Epidermal melanocyte (primary cell): ENCODE measurements around the gene KLC1.

Experiments used
- DNase-seq: peaks from one replicate; pipeline ENCODE4 v3.0.0; 2011; ENCODE audit warnings: low spot score; ENCODE audit not compliant: insufficient read length

The KLC1 gene

DNA sequence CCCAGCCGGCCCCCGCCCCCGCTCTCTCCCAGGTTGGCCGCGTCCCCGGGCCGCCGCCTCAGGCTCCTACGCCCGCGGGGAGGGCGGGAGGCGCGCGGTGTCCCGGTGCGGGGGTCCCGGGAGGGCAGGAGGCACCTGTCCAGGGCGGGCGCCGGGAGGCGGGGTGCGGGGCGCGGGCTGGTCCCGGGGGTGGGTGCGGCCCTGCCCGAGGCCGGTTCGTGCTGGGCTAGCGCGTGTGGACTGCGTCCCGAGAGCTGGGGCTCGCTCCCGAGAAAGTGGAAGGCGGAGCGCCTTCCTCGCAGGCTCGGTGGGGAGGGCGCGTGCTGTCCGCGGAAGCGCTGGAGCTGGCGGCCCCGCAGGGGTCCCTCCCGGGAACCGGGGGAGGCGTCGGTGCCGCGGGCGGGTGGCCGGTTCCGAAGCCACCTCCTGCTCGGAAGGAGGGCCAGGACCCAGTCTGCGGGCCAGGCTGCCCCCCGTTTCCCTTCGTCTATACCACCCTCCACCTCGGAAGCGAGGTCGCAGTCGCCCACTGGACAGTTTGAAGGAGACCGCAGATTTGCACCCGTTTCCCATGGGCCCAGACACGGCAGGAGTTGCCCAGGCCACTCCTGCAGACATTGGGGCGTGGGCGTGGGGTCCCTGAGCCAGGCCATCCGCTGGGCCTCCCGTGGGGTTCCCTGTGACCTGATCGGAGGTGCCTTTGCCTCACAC is 87.2 kb downstream of the KLC1 start:
- peak; percentile 56 for DNase-seq

- no peak for DNase-seq
These were observed 87.9 kb downstream of the KLC1 start for GRCh38 chr14:103716899-103717411.

- DNase-seq, result no peak
These were observed 89.6 kb downstream of the KLC1 start for GRCh38 chr14:103718572-103718971.

DNA sequence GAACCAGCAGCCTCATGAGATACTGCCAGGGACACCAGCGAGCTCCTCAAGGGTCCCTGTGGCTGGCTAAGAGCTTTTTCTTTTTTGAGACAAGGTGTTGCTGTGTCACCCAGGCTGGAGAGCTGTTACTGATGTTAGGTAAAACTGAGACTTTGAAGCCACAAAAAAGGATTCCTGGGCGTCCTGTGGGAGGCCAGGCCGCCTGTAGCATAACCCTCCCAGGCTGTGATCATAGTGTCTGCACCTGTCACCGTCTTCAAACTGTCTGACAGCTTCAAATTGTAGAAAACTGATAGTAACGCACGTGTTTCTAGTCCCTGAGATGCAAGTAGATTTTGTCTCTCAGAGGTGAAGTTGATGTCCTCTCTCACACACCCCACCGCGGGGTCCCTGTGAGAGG is 90.7 kb downstream of the KLC1 start:
- no peak for DNase-seq

- DNase-seq, result no peak
These were observed 92.5 kb downstream of the KLC1 start for GRCh38 chr14:103721334-103722120.

- DNase-seq, result no peak
These were observed 94.7 kb downstream of the KLC1 start for GRCh38 chr14:103723748-103724081.

GRCh38 chr14:103724116-103724515 is 95.1 kb downstream of the KLC1 start:
- DNase-seq, result no peak

- DNase-seq, result no peak
These were observed 96.1 kb downstream of the KLC1 start for GRCh38 chr14:103725001-103725682.

DNA sequence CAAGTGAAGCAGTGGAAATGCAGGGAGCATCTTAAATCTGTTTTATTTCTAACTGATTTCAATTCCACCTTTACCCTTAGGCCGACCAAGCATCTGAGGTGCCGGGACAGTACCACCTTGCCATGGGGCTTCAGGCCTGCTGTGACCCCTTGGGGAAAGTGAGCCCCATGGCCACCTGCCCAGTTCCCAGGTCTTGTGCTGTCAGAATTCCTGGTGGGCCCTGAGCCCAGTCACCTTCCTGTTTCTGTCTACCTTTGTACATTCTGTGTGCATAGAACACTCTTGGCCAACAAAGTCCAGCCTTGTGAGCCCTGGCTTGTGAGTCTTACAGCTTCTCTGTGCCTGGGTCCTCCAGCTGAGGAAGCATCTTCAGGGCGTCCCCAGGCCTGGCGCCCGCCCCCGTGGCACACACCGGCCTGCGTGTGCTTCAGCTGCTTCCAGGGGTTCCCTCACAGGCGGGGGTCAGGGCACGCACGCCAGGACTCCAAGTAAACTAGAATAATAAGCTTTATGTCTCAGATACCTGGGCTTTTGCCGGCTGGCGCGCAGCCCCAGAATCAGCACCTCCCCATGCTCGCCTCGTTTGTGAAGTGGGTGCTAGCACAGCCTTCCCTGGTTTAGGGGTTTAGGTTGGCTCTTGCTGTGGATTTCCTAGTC is 96.9 kb downstream of the KLC1 start:
- no peak for DNase-seq

- no peak for DNase-seq
These were observed 97.5 kb downstream of the KLC1 start for GRCh38 chr14:103726474-103726873.

DNA sequence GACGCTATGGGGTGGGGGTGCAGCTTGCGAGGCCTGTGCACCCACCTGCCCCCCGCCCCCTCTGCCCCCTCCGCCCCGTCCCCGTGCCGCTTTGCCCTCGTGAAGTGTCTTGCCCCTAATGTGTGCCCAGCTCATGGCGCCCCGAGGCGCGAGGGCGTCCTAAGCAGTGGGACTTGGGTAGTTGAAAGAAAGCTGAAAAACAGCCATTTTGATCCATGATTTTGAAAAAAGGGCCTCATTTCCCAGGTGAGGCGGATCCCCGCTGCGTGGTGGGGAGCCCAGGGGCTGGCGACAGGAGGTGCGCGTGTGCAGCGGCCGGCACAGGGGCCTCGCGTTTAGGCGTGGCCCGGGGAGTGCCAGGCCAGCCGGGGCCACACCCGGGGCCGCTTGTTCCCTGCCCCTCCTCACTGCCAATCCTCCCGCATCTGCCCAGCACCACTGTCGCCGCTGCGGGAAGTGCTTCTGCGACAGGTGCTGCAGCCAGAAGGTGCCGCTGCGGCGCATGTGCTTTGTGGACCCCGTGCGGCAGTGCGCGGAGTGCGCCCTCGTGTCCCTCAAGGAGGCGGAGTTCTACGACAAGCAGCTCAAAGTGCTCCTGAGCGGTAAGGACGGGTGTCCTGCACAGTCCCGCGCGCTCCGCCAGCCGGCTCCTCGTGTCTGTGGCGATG is 98.4 kb downstream of the KLC1 start:
- no peak for DNase-seq

DNA sequence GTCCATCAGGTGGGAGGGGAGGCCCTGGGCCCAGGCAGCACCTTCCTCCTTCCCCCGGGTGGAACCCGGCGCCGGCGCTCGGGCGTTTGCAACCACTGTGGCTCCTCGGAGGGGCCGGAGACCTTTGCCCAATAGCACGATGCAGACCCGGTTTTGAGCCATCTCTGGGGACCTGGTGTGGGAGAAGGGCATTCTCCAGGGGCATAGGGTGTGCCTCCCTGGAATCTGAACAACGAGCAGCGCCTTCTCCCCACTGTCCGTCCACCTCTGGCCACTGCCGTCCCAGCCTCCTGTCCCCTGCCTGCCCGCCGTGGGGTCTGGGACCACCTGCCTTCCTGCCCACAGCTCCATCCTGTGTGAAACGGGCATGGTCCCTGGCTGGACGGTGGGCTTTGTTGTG is 99.1 kb downstream of the KLC1 start:
- DNase-seq, result no peak

DNA sequence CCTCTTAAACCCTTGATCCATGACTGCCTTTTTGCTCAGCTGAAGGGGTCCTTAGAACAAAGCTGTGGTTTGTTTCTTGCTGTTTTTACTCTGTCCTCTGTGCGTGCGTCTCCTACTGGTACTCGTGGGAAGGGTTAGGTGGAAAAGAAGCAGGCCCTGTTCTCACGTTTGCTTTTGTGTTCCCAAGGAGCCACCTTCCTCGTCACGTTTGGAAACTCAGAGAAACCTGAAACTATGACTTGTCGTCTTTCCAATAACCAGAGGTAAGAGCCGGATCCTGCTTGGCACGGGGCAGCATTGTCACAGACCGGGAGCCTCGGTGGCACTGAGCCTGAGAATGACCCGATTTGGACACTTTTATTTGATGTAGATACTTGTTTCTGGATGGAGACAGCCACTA is 99.7 kb downstream of the KLC1 start:
- DNase-seq, result no peak

GRCh38 chr14:103729496-103730448 is 100.8 kb downstream of the KLC1 start:
- DNase-seq, result no peak

GRCh38 chr14:103730490-103731035 is 101.6 kb downstream of the KLC1 start:
- no peak for DNase-seq

DNA sequence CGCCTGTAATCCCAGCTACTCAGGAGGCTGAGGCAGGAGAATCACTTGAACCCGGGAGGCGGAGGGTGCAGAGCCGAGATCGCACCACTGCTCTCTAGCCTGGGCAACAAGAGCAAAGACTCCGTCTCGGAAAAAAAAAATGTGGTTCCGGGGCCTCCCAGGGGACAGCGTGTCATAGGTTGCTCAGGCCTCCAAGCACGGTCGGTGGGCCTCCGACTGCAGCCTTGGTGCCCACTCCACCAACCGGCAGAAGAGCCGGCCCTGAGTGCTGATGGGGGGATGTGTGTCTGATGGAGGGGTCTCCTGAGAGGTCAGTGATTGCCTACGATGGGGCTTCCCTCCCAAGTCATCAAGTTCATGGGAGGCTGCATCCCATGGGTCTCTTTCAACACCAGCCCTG is 102.5 kb downstream of the KLC1 start:
- DNase-seq, result no peak

GRCh38 chr14:103731916-103732867 is 103.2 kb downstream of the KLC1 start:
- no peak for DNase-seq

- DNase-seq, result no peak
These were observed 104.0 kb downstream of the KLC1 start for GRCh38 chr14:103732868-103733620.
